Posterior vena cava (tissue), 2 donors: ENCODE data around the gene HES3. TPM values are rescaled to one million over a fixed set of nuclear protein-coding genes. Genes with fewer than 3 reads are reported as not detected.

Experiments used
- DNase-seq: peaks from one replicate; pipeline ENCODE4 v3.0.0-alpha.2; 2020; ENCODE audit warnings: low spot score
- intact Hi-C, 2 donors: fragments of 100-400 bp; cut with DNase I; formaldehyde crosslinking; loops; one replicate each; pipeline versions ENCODE4 v1.14.1 to v1.14.2; 2022 to 2023
- total RNA-seq, 2 donors: library from RNA; stranded (reverse); fragmentation: NEBNext Ultra II Directional; extraction: Animal tissue kit (Norgen Biotek cat#: 25700); gene quantifications; one replicate each; pipeline ENCODE4 v1.2.1, GENCODE V29; 2021
- donor health status: DM: yes; HTN: yes; CAD: no.
- donor health status: DM: yes; HTN: yes; CAD: no.

HES3 gene
- total RNA-seq, 2 donors from 2014 or later, result not detected

DNA sequence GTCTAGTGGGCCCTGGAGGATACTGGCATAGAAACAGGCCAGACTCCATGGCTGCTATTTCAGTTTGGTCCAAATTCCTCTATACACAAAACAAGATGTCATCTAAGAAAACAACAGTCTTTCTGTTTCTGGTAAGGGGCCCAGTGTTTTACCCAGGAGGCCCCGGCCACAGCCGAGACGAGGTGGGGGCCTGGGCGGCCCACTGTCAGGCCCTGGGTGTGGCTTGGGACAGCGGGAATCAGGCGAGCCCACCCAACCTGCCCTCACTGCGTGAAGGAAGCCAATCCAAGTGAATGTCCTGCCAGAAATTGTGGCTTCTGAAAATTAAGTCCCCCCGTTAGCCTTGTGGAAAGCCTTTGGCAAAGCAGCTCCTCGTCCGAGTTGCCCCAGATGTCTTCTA lies 48.1 kb downstream of the HES3 start:
- intact Hi-C loops, result no loop called here
- DNase-seq, result no peak

DNA sequence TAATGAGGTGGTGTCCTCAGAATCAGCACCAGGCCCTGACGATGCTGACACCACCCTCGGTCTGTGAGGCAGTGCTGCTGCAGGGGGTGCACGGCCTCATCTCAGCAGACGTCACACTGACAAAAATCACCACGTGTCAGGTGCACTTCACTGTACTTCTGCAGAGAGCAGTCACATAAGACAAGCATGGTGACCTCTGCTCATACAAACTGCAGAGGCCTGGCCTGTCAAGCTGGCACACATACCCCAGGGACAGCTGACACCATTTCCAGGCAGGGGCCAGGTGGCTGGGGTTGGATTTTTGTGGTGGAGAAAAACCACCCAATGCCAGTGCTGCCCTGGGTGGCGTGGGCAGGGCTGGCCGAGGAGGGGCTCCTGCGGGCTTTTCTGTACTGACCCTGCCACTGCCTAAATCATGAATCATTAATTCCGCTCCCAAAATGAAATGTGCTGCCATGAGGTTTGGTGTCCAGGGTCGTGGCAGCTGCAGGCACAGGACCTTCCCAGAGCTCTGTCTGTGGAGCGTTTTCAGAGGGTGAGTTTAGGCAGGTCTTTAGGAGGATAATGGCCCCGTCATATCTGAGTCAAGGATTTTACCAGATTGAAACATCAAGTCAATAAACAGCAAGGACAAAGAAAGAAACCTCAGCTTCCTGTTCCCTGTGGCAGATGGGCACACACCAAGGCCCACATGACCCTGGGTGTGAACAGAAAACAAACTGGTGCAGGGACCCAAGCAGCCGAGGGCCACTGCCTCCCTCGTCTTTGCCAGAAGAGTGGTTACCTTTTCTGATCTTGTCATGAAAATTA lies 50.3 kb downstream of the HES3 start:
- intact Hi-C loops, result no loop called here

GRCh38 chr1:6294890-6295556 lies 51.0 kb downstream of the HES3 start:
- intact Hi-C loops, result no loop called here
- no peak for DNase-seq

More for the DNA sequence above, 50.3 kb downstream of the HES3 start:
- no peak for DNase-seq

Other genes starting within 250 kb of the HES3 start
- 10 to 100 TPM; 13.5 to 21.8 TPM for gene KCNAB2, start 198.3 kb upstream of the HES3 start, total RNA-seq
- gene CHD5, start 63.9 kb upstream of the HES3 start, total RNA-seq, result 1 to 10 TPM; 1.4 to 2.4 TPM
- 100 to 1,000 TPM; 275 to 296 TPM for gene RPL22, start 44.6 kb upstream of the HES3 start, total RNA-seq
- gene RNF207, start 38.1 kb upstream of the HES3 start, total RNA-seq, result 1 to 10 TPM; 8.6 to 8.7 TPM
- gene ICMT, start 8.2 kb upstream of the HES3 start, total RNA-seq, result 10 to 100 TPM; 49.6 to 61.1 TPM
- gene GPR153, start 16.9 kb downstream of the HES3 start, total RNA-seq, result 10 to 100 TPM in 1 of 2 donors, 1 to 10 TPM in 1; 9.3 to 11.8 TPM
- 10 to 100 TPM; 17.6 to 26.5 TPM for gene ACOT7, start 149.6 kb downstream of the HES3 start, total RNA-seq
- under 1 TPM in 1 of 2 donors, not detected in 1; 0.14 TPM for gene HES2, start 175.7 kb downstream of the HES3 start, total RNA-seq
- not detected for gene ESPN, start 180.6 kb downstream of the HES3 start, total RNA-seq
- gene TNFRSF25, start 222.0 kb downstream of the HES3 start, total RNA-seq, result 1 to 10 TPM; 7.0 to 9.2 TPM
- gene PLEKHG5, start 247.5 kb downstream of the HES3 start, total RNA-seq, result 10 to 100 TPM in 1 of 2 donors, 1 to 10 TPM in 1; 8.9 to 13.0 TPM